Measurements from ENCODE around the gene NCOA3.
A peak's percentile ranks its signal among the peaks of the same experiment; 100 is the strongest.
"Not testable (repeated sequence)": the region's sequence is repeated elsewhere in the genome, so short reads cannot be mapped to it uniquely, and the experiment has no call there.

Gene NCOA3

GRCh38 chr20:47502271-47503239 lies 868 bp downstream of the NCOA3 start:
- DNase-seq, result peak; percentile 42

GRCh38 chr20:47503685-47504084 lies 2.0 kb downstream of the NCOA3 start:
- DNase-seq, result no peak

GRCh38 chr20:47506335-47506734 lies 4.6 kb downstream of the NCOA3 start:
- no peak for DNase-seq

DNA sequence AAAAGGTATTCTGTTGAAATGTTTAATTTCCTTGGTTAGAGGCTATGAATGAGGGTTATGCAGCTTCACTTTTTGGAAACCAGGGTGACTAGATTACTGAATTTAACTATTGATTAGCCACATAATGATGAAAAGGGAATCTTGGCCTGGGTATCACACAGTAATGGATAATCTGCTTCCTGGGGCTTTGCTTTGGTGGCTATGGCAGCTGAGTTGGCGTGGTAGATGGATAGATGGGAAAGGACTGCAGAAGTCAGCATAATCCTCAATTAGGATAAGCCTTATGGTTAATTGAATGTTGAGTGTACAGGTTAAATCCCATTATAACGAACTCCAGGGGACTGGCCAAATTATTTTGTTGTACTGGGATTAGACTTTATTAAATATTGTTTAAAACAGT lies 5.2 kb downstream of the NCOA3 start:
- DNase-seq, result no peak

GRCh38 chr20:47507275-47507981 lies 5.7 kb downstream of the NCOA3 start:
- not testable (repeated sequence) for DNase-seq

- DNase-seq, result no peak
Observed at GRCh38 chr20:47508278-47508677, 6.6 kb downstream of the NCOA3 start.

DNA sequence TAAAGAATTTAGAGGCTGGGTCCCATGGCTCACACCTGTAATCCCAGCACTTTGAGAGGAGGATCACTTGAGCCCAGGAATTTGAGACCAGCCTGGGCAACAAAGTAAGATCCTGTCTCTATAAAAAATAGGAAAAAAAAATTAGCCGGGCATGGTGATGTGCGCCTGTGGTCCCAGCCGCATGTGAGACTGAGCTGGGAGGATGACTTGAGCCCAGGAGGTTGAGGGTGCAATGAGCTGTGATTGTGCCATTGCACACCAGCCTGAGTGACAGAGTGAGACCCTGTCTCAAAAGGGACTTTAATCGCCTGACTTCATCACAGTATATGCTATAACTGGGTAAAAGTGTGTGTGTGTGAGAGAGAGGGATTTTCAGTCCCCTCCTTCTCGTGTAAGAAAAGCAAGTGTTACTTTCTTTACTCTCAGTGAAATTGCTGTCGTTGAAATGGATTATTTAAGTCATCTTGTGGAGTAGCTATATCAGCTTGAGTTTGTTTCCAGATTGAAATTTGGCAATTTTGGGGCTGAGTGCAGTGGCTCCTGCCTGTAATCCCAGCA lies 7.5 kb downstream of the NCOA3 start:
- no peak for DNase-seq

DNA sequence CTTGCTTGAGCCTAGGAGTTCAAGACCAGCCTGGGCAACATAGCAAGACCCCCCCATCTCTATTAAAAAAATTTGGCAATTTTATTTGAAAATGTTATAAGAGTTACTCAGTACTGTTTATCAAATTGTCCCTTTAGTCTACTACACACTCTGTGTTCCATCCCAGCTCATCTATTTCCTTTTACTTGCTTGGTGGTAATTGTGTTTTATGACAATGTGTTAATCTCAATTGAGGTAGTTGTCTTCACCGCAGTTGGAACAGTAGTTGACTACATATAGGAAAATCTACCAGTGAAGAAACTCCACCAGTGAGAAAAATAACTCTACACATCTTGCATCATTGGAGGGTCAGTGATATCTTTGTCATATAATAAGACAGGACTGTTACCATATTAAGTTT lies 8.0 kb downstream of the NCOA3 start:
- no peak for DNase-seq

- no peak for DNase-seq
Observed at GRCh38 chr20:47515843-47516242, 14.2 kb downstream of the NCOA3 start.

DNA sequence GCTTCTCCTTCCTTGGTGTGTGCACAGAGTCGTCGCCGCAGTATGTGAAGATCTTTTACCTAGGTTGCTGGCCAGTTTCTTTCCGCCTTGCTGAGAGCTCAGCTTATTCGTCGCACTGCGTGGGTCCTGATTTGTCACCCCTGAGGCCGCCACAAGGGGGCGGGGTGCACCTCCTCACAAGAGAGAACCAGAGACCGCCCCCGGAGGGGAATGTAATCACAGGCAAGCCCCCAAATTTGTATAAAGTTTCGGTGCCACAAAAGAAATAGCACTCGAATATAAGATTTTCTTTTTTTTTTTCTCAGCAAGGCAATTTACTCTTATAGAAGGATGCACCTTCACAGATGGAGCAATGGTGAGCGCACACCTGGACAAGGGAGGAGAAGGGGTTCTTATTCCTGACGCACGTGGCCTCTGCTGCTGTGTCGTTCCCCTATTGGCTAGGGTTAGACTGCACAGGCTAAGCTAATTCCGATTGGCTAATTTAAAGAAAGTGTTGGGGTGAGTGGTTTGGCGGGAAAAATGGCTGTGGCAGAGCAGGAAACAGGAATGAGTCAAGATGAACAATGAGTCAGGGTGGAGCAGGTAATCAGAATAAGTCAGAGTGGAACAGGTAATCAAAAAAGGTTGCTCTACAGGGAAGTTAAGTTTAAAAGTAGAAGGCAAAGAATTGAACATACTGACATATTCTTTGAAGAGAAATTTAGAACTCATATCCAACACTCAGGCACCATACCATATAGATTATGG lies 19.5 kb downstream of the NCOA3 start:
- no peak for DNase-seq

GRCh38 chr20:47524015-47524784 lies 22.5 kb downstream of the NCOA3 start:
- no peak for DNase-seq

- no peak for DNase-seq
Observed at GRCh38 chr20:47527004-47527800, 25.5 kb downstream of the NCOA3 start.

GRCh38 chr20:47529840-47530239 lies 28.2 kb downstream of the NCOA3 start:
- no peak for DNase-seq

DNA sequence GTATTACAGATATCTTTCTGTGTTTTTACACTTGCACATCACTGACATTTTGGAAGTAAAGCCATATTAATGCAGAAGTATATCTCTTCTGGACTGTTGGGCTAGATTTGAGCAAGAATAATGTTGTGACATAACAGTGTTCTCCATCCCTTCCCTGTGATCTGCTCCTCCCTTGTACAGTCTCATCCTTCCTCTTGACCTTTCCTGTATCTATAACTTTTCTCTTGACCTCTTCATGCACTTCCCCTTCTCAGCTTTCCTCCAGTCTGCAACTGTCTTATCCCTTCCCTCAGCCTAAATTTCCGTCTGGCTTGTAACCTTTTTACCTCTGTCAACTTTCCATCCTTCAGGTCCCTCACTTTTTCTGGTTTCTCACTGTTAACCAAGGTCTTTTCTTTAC lies 29.8 kb downstream of the NCOA3 start:
- DNase-seq, result no peak

GRCh38 chr20:47532002-47532401 lies 30.3 kb downstream of the NCOA3 start:
- DNase-seq, result no peak

DNA sequence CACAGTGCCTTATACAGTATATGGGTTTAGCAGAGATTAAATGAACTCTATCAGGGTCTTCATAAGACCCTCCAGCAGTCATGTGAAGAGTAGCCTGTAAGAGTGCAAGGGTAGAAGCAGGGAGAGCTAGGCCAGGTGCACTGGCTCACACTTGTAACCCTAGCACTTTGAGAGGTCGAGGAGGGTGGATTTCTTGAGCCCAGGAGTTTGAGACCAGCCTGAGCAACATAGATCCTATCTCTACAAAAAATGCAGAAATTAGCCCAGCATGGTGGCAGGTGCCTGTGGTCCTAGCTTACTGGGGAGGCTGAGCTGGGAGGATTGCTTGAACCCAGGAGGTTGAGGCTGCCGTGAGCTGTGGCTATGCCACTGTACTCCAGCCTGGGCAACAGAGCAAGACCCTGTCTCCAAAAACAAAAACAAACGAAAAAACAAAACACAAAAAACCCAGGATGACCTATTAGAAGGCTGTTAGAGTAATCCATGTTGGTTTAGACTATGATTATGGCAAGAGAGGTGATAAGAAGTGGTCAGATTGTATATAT lies 31.9 kb downstream of the NCOA3 start:
- DNase-seq, result no peak

- no peak for DNase-seq
Observed at GRCh38 chr20:47534405-47534804, 32.7 kb downstream of the NCOA3 start.

- DNase-seq, result no peak
Observed at GRCh38 chr20:47535088-47535487, 33.4 kb downstream of the NCOA3 start.

GRCh38 chr20:47535994-47536393 lies 34.3 kb downstream of the NCOA3 start:
- DNase-seq, result no peak

DNA sequence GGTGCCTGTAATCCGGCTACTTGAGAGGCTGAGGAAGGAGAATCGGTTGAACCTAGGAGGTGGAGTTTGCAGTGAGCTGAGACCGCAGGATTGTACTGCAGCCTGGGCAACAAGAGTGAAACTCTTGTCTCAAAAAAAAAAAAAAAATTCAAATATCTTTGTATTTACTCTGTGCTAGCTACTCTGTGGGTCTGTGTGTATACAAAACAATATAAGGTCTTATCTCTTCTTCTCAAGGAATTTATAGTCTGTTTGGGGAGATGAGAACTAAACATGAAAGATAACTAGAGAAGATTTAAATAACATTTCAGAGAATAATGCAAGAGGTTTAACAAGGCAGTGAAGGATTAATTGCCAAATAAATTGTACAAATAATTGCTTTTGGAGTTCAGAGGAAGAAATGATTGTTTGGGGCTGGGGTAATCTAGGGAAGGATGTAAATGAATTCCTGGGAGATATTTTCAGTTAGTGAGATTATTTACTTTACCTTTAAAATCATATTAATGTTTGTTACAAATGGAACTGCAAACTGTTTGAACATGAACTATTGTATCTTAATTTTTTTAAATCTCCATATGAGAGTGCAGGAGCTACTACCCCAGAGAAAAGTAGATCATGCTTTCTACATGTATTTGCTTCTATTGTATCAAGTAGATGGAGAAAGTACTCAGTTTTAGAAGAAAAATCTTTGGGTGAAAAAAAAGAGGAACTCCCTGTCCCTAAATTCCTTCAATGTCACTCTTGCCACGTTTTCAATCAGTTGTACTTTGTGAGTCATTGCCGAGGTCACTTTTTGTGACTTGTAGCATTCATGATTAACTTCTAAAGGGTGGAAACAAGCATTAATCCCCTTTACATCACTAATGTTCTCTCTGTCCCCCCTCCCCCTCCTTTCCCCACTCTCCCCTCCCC lies 39.0 kb downstream of the NCOA3 start:
- no peak for DNase-seq
